Lower leg skin (tissue), 3 donors: Measurements from ENCODE around the gene DUOXA2.

ENCODE experiments used
- POLR2A ChIP-seq, 2 donors: fragments of 450-650 bp; IDR thresholded peaks; one replicate each; pipeline ENCODE4 v1.6.1; 2016 to 2017; ENCODE audit warnings: antibody characterized with exemption in 2 of 2, mild to moderate bottlenecking in 1 of 2, moderate library complexity in 1 of 2
- TF ChIP-seq, protein P1 (sequence below), 3 donors: fragments of 450-650 bp; IDR thresholded peaks; one replicate each; pipeline ENCODE4 v1.5.1; 2016; ENCODE audit warnings: antibody characterized with exemption in 3 of 3, mild to moderate bottlenecking in 3 of 3, moderate library complexity in 2 of 3

DNA sequence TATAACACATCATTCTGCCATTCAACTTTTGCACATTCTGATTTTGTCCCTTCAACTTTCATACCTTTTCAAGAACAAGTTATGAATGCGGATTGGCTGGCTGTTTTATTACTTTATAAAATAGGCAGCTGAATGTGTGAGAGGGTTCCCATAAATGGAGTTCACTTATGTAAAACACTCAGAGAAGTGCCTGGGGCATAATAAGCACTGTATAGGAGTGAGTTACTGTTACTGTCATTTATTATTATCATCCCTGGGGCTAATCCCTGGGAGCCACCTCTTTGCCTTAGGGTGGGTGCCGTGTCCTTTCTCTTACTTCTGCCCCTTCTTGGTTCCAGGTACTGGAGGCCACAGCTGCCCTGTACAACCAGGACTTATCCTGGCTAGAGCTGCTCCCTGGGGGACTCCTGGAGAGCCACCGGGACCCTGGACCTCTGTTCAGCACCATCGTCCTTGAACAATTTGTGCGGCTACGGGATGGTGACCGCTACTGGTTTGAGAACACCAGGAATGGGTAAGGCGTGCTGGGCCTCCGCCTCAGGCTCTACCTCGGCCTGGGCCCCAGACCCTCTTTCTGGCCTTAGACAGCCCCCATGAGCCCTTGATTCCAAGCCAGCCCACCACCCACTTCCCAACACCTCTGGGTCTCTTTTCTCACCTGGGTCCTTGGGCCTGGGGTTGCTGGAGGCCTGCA is 26.6 kb downstream of the DUOXA2 start:
- TF ChIP-seq POLR2A (IDR thresholded peaks at IDR 0.05) = no peak
- TF ChIP-seq, protein P1, sequence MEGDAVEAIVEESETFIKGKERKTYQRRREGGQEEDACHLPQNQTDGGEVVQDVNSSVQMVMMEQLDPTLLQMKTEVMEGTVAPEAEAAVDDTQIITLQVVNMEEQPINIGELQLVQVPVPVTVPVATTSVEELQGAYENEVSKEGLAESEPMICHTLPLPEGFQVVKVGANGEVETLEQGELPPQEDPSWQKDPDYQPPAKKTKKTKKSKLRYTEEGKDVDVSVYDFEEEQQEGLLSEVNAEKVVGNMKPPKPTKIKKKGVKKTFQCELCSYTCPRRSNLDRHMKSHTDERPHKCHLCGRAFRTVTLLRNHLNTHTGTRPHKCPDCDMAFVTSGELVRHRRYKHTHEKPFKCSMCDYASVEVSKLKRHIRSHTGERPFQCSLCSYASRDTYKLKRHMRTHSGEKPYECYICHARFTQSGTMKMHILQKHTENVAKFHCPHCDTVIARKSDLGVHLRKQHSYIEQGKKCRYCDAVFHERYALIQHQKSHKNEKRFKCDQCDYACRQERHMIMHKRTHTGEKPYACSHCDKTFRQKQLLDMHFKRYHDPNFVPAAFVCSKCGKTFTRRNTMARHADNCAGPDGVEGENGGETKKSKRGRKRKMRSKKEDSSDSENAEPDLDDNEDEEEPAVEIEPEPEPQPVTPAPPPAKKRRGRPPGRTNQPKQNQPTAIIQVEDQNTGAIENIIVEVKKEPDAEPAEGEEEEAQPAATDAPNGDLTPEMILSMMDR (IDR thresholded peaks at IDR 0.05) = no peak
